ENCODE results near the gene FSCN2.

DNA sequence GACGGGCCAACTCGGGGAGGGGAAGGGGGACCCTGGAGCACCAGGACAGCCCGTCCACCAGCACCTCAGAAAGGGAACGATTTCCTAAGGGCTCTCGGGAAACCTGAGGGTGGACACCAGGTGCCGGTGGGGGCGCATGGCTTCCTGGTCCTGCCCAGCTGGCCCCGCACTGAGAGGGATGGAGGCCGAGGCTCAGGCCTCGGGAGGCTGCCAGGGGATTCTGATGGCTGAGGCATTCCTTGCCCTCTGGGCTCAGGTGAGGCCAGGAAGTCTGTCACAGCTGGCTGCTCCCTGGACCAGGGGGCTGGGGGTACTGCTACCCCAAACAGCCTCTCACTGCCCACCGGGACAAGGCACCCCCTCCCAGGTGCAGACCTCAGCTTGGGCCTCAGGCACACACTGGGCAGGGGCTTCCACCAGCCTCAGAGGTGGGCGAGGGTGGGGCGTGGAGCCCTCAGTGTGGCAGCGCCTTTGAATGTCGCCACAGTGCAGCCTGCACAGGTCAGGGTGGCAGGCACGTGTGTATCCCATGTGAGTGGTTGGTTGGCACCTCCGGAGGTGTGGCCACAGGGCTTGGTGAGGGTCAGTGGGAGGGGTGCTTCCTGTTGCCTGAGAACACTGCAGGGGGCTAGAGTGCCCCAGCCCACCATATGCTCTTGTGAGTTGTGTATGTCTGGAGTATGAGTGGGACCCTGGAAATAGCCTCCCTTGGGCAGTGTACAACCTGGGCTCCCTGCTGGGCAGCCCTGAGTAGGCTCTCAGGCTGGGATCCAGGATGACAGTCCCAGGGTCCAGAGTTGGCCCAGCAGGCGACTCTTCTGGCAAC, 3.9 kb upstream of the FSCN2 start:
- TF ChIP-seq, protein P1, sequence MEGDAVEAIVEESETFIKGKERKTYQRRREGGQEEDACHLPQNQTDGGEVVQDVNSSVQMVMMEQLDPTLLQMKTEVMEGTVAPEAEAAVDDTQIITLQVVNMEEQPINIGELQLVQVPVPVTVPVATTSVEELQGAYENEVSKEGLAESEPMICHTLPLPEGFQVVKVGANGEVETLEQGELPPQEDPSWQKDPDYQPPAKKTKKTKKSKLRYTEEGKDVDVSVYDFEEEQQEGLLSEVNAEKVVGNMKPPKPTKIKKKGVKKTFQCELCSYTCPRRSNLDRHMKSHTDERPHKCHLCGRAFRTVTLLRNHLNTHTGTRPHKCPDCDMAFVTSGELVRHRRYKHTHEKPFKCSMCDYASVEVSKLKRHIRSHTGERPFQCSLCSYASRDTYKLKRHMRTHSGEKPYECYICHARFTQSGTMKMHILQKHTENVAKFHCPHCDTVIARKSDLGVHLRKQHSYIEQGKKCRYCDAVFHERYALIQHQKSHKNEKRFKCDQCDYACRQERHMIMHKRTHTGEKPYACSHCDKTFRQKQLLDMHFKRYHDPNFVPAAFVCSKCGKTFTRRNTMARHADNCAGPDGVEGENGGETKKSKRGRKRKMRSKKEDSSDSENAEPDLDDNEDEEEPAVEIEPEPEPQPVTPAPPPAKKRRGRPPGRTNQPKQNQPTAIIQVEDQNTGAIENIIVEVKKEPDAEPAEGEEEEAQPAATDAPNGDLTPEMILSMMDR (IDR thresholded peaks at IDR 0.05 in 4 of 5, conservative IDR thresholded peaks at IDR 0.05 in 1 of 5), result no peak
- TF ChIP-seq POLR2A (IDR thresholded peaks at IDR 0.05), result no peak
